CD4-positive, alpha-beta T cell (primary cell): ENCODE results near the gene CFAP52. TPM values are rescaled to one million over a fixed set of nuclear protein-coding genes. Genes with fewer than 3 reads are reported as not detected.
"Not testable (repeated sequence)": the region's sequence is repeated elsewhere in the genome, so short reads cannot be mapped to it uniquely, and the experiment has no call there.

Experiments used
- ATAC-seq: fragments of 200-7000 bp; cut with Tn5 transposase; one replicate; pipeline ENCODE4 v1.10.0; 2022; ENCODE audit warnings: mild to moderate bottlenecking; ENCODE audit not compliant: poor library complexity
- CTCF ChIA-PET: fragments of 350-600 bp; sonication (Branson Sonifier 250); formaldehyde crosslinking; loops from one replicate; lab custom pipeline; 2021; ENCODE audit warnings: antibody characterized with exemption, inconsistent platforms; lab: Charles Lee
- POLR2A ChIA-PET: fragments of 350-600 bp; sonication (Branson Sonifier 250); formaldehyde crosslinking; loops from one replicate; lab custom pipeline; 2021; ENCODE audit warnings: antibody characterized with exemption, inconsistent platforms; lab: Charles Lee
- DNase-seq, 14 experiments: peaks; one replicate each; pipeline ENCODE4 v3.0.0-alpha.2; 2013 to 2020; ENCODE audit warnings: mixed read lengths in 2 of 14
- H3K27ac ChIP-seq, 2 donors: one replicate each; pipeline versions ENCODE4 v1.5.1 to v1.7.0; 2013; ENCODE audit warnings: low read length in 2 of 2, low read depth in 1 of 2, mild to moderate bottlenecking in 1 of 2
- H3K27me3 ChIP-seq, 2 experiments: 1 replicate in 1 of 2; 2 replicates in 1 of 2; pipeline versions ENCODE4 v1.6.1 to v1.7.0; 2013; ENCODE audit warnings: low read length in 2 of 2, control low read depth in 1 of 2, mild to moderate bottlenecking in 1 of 2, moderate library complexity in 1 of 2; ENCODE audit not compliant: insufficient read depth in 2 of 2, control insufficient read depth in 1 of 2
- H3K36me3 ChIP-seq: one replicate; pipeline ENCODE4 v1.6.1; 2013; ENCODE audit warnings: low read length, control low read depth; ENCODE audit not compliant: insufficient read depth
- H3K4me1 ChIP-seq: one replicate; pipeline ENCODE4 v1.6.1; 2013; ENCODE audit warnings: low read length, control low read depth; ENCODE audit not compliant: insufficient read depth
- H3K4me3 ChIP-seq: one replicate; pipeline ENCODE4 v1.5.1; 2013; ENCODE audit warnings: mild to moderate bottlenecking, low read length, moderate library complexity
- H3K9me3 ChIP-seq, 2 experiments: 1 replicate in 1 of 2; 2 replicates in 1 of 2; pipeline versions ENCODE4 v1.6.1 to v1.7.0; 2013; ENCODE audit warnings: low read length in 2 of 2, mild to moderate bottlenecking in 2 of 2, control low read depth in 1 of 2, moderate library complexity in 1 of 2; ENCODE audit not compliant: control insufficient read depth in 1 of 2, insufficient read depth in 1 of 2
- H3K27ac Mint-ChIP-seq: one replicate; pipeline ENCODE4 v1.8.0; 2020; ENCODE audit warnings: mixed read lengths
- H3K27me3 Mint-ChIP-seq: one replicate; pipeline ENCODE4 v1.8.0; 2021; ENCODE audit warnings: mixed read lengths
- H3K36me3 Mint-ChIP-seq: one replicate; pipeline ENCODE4 v1.8.0; 2021; ENCODE audit warnings: low read depth, mixed read lengths
- H3K4me1 Mint-ChIP-seq: one replicate; pipeline ENCODE4 v1.8.0; 2021; ENCODE audit warnings: low read depth, mixed read lengths
- H3K4me3 Mint-ChIP-seq: one replicate; pipeline ENCODE4 v1.8.0; 2020; ENCODE audit warnings: mild to moderate bottlenecking, mixed read lengths
- H3K9me3 Mint-ChIP-seq: one replicate; pipeline ENCODE4 v1.8.0; 2020; ENCODE audit warnings: mixed read lengths
- intact Hi-C, 2 experiments: fragments of 100-400 bp; cut with DNase I in 1 of 2; cut with micrococcal nuclease in 1 of 2; formaldehyde crosslinking; loops; one replicate each; pipeline versions ENCODE4 v1.15.1 to v1.9.0; 2023 to 2025; cut with DNase I, micrococcal nuclease
- total RNA-seq, 174 experiments: library from RNA in 2 of 174; stranded (reverse) in 2 of 174; gene quantifications; one replicate each; pipeline ENCODE4 v1.2.3 and lab custom pipeline; 2021 to 2026
- TF ChIP-seq, protein P1 (sequence below): fragments of 200-600 bp; IDR thresholded peaks from one replicate; pipeline ENCODE4 v1.8.0; 2022; ENCODE audit warnings: antibody characterized with exemption, mild to moderate bottlenecking

The CFAP52 gene
- total RNA-seq, 2 experiments from 2014 or later: not detected

DNA sequence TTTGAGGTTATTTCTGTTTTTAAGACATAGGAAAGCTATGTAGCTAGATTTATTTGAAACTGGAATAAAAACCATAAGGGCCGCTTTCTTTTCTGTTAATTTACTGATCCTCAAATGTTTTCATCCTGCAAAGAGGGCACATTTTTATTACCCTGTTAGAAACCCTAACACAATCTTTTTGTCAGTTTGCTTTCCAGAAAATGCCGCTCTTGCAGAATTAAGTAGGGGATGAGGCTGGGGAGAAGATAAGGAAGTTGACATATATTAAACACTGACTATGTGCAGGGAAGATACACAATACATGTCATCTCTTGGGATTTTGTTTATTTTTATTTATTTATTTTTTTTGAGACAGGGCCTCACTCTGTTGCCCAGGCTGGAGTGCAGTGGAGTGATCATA lies 84.6 kb downstream of the CFAP52 start:
- H3K4me1 ChIP-seq: no peaks in the 10 kb centered on the region
- H3K9me3 Mint-ChIP-seq: no peaks in the 10 kb centered on the region

GRCh38 chr17:9663511-9663910 lies 87.1 kb downstream of the CFAP52 start:
- H3K27me3 ChIP-seq, H3K36me3 Mint-ChIP-seq, H3K9me3 ChIP-seq, H3K9me3 Mint-ChIP-seq, ATAC-seq, POLR2A ChIA-PET, H3K36me3 ChIP-seq, H3K4me3 ChIP-seq, H3K4me3 Mint-ChIP-seq, H3K4me1 Mint-ChIP-seq, H3K4me1 ChIP-seq, H3K27ac ChIP-seq, CTCF ChIA-PET, intact Hi-C loops, DNase-seq, H3K27ac Mint-ChIP-seq: not testable (repeated sequence)
- H3K27me3 Mint-ChIP-seq: peaks cover 17% of the 10 kb centered on the region

More for the DNA sequence above, 84.6 kb downstream of the CFAP52 start:
- Histone ChIP-seq H3K9me3 (no peaks in the 10 kb centered on the region), H3K4me3 (no peak overlapping the region), H3K36me3 (no peaks in the 10 kb centered on the region), H3K27me3 (no peaks in the 10 kb centered on the region), H3K27ac (no peak overlapping the region)
- no peak for DNase-seq
- peaks cover 23% of the 10 kb centered on the region for H3K27me3 Mint-ChIP-seq
- no peak overlapping the region for H3K4me3 Mint-ChIP-seq
- TF ChIP-seq, protein P1, sequence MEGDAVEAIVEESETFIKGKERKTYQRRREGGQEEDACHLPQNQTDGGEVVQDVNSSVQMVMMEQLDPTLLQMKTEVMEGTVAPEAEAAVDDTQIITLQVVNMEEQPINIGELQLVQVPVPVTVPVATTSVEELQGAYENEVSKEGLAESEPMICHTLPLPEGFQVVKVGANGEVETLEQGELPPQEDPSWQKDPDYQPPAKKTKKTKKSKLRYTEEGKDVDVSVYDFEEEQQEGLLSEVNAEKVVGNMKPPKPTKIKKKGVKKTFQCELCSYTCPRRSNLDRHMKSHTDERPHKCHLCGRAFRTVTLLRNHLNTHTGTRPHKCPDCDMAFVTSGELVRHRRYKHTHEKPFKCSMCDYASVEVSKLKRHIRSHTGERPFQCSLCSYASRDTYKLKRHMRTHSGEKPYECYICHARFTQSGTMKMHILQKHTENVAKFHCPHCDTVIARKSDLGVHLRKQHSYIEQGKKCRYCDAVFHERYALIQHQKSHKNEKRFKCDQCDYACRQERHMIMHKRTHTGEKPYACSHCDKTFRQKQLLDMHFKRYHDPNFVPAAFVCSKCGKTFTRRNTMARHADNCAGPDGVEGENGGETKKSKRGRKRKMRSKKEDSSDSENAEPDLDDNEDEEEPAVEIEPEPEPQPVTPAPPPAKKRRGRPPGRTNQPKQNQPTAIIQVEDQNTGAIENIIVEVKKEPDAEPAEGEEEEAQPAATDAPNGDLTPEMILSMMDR: no peak
- POLR2A ChIA-PET: no interaction called here
- no peak overlapping the region for H3K27ac Mint-ChIP-seq
- no peaks in the 10 kb centered on the region for H3K4me1 Mint-ChIP-seq
- intact Hi-C loops: no loop called here
- ATAC-seq: no peak
- H3K36me3 Mint-ChIP-seq: no peaks in the 10 kb centered on the region
- CTCF ChIA-PET: no interaction called here

DNA sequence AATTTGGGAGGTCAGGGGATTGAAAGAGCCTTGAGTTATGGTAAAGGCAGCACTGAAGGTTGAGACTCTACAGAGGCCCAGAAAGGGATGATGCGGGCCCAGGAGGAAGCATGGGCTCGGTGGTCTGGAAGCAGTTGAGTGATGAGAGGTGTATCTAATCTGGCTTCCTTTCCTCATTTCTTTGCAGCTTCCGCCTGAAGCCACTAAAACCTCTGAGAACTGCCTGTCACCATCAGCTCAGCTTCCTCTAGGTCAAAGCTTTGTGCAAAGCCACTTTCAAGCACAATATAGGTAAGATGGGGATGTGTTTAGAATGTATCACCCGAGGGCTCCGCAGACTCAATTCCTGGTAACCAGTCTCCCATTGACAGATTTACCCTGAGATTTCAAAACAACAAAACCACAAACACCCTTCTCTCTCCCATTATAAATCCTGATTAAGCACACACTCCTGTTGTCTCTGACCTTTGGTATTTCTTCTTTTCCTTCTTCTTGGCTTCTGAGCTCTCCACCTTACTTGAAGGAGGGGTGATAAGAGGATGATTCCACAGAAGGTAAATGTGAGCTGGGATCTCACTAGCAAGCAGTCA lies 90.1 kb downstream of the CFAP52 start:
- DNase-seq (peak in 2 of 14 experiments; percentile 5 to 17), ATAC-seq (no peak)
- Mint-ChIP-seq H3K27me3 (peaks cover 27% of the 10 kb centered on the region), H3K4me1 (no peaks in the 10 kb centered on the region), H3K27ac (no peak overlapping the region), H3K4me3 (no peak overlapping the region), H3K9me3 (no peaks in the 10 kb centered on the region), H3K36me3 (no peaks in the 10 kb centered on the region)
- Histone ChIP-seq H3K4me3 (no peak overlapping the region), H3K4me1 (no peaks in the 10 kb centered on the region), H3K36me3 (no peaks in the 10 kb centered on the region), H3K27ac (no peak overlapping the region), H3K9me3 (no peaks in the 10 kb centered on the region), H3K27me3 (peaks cover 0 to 4% of the 10 kb centered on the region in 2 experiments)
- ChIA-PET POLR2A (no interaction called here), CTCF (no interaction called here)
- intact Hi-C loops: no loop called here
- TF ChIP-seq, protein P1: no peak

DNA sequence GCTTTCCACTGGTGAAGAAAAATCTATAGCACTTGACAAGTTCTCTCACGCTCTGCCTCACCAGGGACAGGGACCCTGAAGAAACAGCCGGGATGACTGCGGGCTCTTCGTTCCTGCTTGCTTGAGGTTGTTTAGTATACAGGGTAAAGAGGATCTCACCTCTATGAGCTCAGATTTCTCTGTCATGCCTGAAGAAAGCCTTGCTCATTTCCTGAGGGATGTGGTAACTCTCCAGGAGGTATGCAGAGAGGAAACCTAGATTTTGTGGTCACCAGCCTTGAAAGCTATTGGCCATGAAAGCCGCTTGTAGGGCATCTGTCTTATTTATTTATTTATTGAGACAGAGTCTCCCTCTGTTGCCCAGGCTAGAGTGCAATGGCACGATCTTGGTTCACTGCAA lies 92.1 kb downstream of the CFAP52 start:
- ChIA-PET POLR2A (no interaction called here), CTCF (no interaction called here)
- TF ChIP-seq, protein P1: no peak
- Mint-ChIP-seq H3K4me1 (no peaks in the 10 kb centered on the region), H3K36me3 (no peaks in the 10 kb centered on the region), H3K9me3 (no peaks in the 10 kb centered on the region), H3K27me3 (peaks cover 23% of the 10 kb centered on the region), H3K4me3 (no peak overlapping the region), H3K27ac (no peak overlapping the region)
- no peak overlapping the region for H3K27ac ChIP-seq
- no peak overlapping the region for H3K4me3 ChIP-seq
- H3K27me3 ChIP-seq: peaks cover 0 to 4% of the 10 kb centered on the region in 2 experiments
- H3K9me3 ChIP-seq: no peaks in the 10 kb centered on the region
- H3K4me1 ChIP-seq: no peaks in the 10 kb centered on the region
- no peak for ATAC-seq
- no peak for DNase-seq
- intact Hi-C loops: no loop called here
- H3K36me3 ChIP-seq: no peaks in the 10 kb centered on the region
